22Rv1 (cell line): Measurements from ENCODE around the gene OS9.

Experiments used
- CTCF ChIP-seq: fragments of 450-650 bp; IDR thresholded peaks from 2 replicates; pipeline ENCODE4 v1.5.1; 2017; ENCODE audit warnings: mild to moderate bottlenecking
- ZFX ChIP-seq: fragments of 450-650 bp; IDR thresholded peaks from 2 replicates; pipeline ENCODE4 v1.6.1; 2017; ENCODE audit warnings: antibody characterized with exemption, borderline replicate concordance

GRCh38 chr12:57767876-57768275, 73.9 kb downstream of the OS9 start:
- TF ChIP-seq CTCF (no peak), ZFX (no peak)
